COR-L47 (cell line): Measurements from ENCODE around the gene BRF1.

Source experiments
- DNase-seq: peaks from one replicate; lab custom pipeline; 2025; lab: John Stamatoyannopoulos, UW

Gene BRF1

GRCh38 chr14:105211086-105211757 is 89.6 kb downstream of the BRF1 start:
- no peak for DNase-seq

DNA sequence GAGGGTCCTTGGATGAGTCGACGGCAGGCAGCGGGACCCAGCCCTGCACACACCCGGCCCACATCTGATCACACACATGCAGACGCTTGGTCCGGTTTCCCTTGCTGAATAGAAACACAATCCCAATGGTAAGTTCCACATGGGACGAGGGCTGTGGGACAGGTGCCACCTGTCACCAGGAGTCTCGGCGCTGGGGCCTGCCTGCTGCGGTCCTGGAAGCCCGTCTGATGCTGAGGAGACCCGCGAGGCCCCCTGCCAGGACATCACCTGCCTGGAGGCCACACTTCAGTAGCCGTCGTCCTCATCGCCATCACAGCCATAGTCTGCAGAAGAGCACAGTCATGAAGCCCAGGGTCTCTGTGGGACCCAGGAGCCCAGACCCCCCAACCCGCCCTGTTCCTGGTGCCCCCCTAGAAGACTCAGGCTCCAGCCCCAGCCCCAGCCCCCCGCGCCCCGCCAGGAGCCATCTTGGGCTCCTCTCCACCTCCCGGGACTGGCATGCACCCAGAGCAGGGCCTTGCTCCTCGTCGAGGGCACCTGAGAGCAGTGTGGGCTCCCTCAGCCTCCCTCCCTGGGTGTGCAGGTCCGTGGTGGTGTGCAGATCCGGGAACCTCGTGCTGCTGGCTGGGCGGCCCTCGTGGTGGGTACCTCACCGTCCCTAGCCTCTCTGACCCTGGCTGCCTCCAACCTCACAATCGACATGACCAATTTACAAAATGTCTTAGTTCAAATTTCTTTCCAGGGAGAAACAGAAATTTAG is 90.4 kb downstream of the BRF1 start:
- DNase-seq, result no peak

DNA sequence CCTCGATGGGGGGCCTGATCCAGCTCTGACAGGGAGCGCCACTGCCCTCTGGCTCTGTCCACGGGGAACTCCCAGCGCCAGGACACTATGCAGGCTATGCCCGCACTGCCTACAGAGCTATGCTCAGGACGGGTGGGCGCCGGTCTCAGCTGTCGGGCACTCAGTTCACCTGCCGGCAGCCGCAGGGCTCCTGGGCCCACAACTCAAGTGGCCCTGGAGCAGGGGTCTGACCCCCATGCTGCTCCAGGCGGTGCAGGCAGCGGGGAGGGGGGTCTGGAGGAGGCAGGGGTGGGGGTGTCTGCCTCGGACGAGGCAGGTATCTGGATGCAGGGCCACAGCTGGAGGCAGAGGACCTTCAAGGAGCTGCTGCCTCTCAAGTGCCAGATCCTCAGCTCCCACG is 91.2 kb downstream of the BRF1 start:
- DNase-seq, result no peak

- DNase-seq, result no peak
Measured at GRCh38 chr14:105209091-105209490, 91.7 kb downstream of the BRF1 start.

DNA sequence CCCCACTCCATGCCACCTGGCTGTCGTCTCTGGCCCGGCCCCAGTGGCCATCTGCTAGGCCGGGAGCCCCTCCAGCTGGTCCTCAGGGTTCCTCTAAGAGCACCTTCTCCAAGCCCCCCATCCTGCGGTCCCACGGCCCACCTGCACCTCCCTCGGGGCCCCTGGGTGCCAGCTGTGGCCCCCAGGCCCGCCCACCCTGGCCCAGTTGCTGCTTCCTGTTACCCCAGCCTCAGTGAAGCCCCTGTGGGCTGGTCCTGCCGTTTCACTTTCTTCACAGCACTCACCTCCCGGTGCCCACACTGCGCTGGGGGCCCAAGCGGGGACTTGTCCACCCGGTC is 92.1 kb downstream of the BRF1 start:
- DNase-seq, result no peak

GRCh38 chr14:105207996-105208737 is 92.6 kb downstream of the BRF1 start:
- no peak for DNase-seq

- DNase-seq, result peak; percentile 12
Measured at GRCh38 chr14:105207460-105207901, 93.3 kb downstream of the BRF1 start.

GRCh38 chr14:105206873-105207272 is 93.9 kb downstream of the BRF1 start:
- DNase-seq, result no peak

- DNase-seq, result peak; percentile 69
Measured at GRCh38 chr14:105205673-105206208, 95.1 kb downstream of the BRF1 start.

GRCh38 chr14:105204931-105205672 is 95.7 kb downstream of the BRF1 start:
- DNase-seq, result no peak

GRCh38 chr14:105204206-105204930 is 96.4 kb downstream of the BRF1 start:
- DNase-seq, result no peak

GRCh38 chr14:105203701-105204100 is 97.1 kb downstream of the BRF1 start:
- DNase-seq, result no peak

- peak; percentile 31 for DNase-seq
Measured at GRCh38 chr14:105203057-105203531, 97.7 kb downstream of the BRF1 start.

GRCh38 chr14:105201925-105202513 is 98.8 kb downstream of the BRF1 start:
- DNase-seq, result no peak

- DNase-seq, result no peak
Measured at GRCh38 chr14:105201156-105201924, 99.5 kb downstream of the BRF1 start.

GRCh38 chr14:105200641-105201040 is 100.2 kb downstream of the BRF1 start:
- DNase-seq, result no peak

DNA sequence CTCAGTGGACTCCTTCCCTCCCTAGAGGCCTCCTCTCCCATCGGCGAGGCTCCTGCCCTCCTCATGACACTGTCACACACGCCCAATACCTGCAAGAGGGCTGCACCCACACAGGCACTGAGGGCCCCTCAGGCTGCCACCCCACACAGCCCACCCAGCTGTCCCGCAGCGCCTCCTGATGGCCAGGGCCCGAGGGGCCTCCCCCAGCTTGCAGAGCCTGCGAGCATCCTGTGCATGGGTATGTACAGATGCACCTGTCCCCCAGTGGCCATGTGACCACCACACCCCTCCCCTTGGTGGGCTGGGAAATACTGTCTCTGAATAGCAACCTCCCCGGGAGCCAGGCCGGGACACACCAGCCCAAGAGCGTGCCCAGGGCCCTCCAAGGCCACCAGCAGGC is 100.7 kb downstream of the BRF1 start:
- DNase-seq, result no peak

GRCh38 chr14:105199093-105199492 is 101.7 kb downstream of the BRF1 start:
- no peak for DNase-seq

DNA sequence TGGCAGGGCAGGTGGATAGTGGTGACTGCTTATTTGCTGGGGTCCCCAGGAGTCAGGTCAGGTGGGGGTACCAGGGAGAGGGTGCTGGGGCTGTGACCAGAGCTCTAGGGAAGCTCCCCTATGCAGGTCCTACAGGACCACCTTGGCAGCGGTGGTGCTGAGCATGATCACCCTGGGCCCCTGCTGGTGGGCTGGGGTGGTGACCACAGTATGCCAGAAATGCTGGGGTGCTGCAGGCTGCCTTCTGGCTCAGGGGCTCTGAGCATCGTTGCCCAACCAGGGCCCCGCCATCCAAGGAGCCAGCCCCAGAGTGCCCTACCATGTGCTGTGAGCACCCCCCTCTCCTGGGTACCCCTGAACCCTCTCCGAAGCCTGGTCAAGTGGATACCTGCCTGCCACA is 102.2 kb downstream of the BRF1 start:
- no peak for DNase-seq

GRCh38 chr14:105197211-105197641 is 103.6 kb downstream of the BRF1 start:
- no peak for DNase-seq
